ENCODE measurements around the gene FANCM.

DNA sequence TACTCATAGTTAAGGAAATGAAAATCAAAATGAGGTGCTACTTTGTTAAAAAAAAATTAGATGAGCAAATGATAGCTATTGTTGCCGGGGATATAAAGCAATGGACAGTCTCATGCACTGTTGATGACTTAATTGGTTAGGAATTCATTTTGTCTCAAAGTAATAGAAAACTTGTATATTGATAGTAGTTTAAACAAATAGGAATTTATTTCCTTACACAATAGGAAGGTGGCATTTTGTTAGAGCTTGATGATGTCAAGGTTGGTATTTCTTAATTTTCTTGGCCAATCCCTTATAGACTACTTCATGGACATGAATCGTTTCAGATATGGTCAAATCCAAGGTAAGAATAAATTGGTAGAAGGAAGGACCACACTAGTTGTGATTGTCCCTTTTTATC is 44.0 kb upstream of the FANCM start:
- TF ChIP-seq, protein P1, sequence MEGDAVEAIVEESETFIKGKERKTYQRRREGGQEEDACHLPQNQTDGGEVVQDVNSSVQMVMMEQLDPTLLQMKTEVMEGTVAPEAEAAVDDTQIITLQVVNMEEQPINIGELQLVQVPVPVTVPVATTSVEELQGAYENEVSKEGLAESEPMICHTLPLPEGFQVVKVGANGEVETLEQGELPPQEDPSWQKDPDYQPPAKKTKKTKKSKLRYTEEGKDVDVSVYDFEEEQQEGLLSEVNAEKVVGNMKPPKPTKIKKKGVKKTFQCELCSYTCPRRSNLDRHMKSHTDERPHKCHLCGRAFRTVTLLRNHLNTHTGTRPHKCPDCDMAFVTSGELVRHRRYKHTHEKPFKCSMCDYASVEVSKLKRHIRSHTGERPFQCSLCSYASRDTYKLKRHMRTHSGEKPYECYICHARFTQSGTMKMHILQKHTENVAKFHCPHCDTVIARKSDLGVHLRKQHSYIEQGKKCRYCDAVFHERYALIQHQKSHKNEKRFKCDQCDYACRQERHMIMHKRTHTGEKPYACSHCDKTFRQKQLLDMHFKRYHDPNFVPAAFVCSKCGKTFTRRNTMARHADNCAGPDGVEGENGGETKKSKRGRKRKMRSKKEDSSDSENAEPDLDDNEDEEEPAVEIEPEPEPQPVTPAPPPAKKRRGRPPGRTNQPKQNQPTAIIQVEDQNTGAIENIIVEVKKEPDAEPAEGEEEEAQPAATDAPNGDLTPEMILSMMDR (IDR thresholded peaks at IDR 0.05; ENCODE audit: low read depth, low read length, poor library complexity, severe bottlenecking): no peak
- TF ChIP-seq EZH2phosphoT487 (IDR thresholded peaks at IDR 0.05; ENCODE audit: borderline replicate concordance, low read length): no peak

All from DOHH2 (cell line).